Measurements from ENCODE around the gene PTPRN2.

- TF ChIP-seq CTCF (conservative IDR thresholded peaks at IDR 0.05 in 1 of 2, IDR thresholded peaks at IDR 0.05 in 1 of 2; ENCODE audit: low read depth in 1 of 2, low read length in 2 of 2) (no peak), EZH2 (IDR thresholded peaks at IDR 0.05; ENCODE audit: low read length, missing control alignments) (no peak)
Observed at GRCh38 chr7:157566631-157567006, 1021.0 kb downstream of the PTPRN2 start.

Data from fibroblast of lung (primary cell).